GM21737 (cell line): ENCODE results near the gene SETD1A.

Experiments used
- ATAC-seq: cut with Tn5 transposase; IDR thresholded peaks from one replicate; pipeline ENCODE4 v1.9.1; 2021; ENCODE audit warnings: mild to moderate bottlenecking, moderate library complexity; ENCODE audit not compliant: unreplicated experiment

SETD1A gene

GRCh38 chr16:30980434-30980833 is 22.9 kb downstream of the SETD1A start:
- no peak for ATAC-seq

- no peak for ATAC-seq
Observed at GRCh38 chr16:30980959-30981358, 23.4 kb downstream of the SETD1A start.

- ATAC-seq, result no peak
Observed at GRCh38 chr16:30982548-30983288, 25.2 kb downstream of the SETD1A start.

- no peak for ATAC-seq
Observed at GRCh38 chr16:30983289-30983889, 25.8 kb downstream of the SETD1A start.

- no peak for ATAC-seq
Observed at GRCh38 chr16:30983898-30984610, 26.5 kb downstream of the SETD1A start.

GRCh38 chr16:30984669-30985400 is 27.3 kb downstream of the SETD1A start, which contains the start of gene HSD3B7:
Gene HSD3B7, plus strand, starts transcription at chr16:30985207. Its CDS starts 452 bp downstream, at chr16:30985659.
- ATAC-seq, result no peak

- no peak for ATAC-seq
Observed at GRCh38 chr16:30985401-30986128, 28.0 kb downstream of the SETD1A start.

GRCh38 chr16:30986129-30986991 is 28.8 kb downstream of the SETD1A start:
- no peak for ATAC-seq

- ATAC-seq, result no peak
Observed at GRCh38 chr16:30987581-30988190, 30.1 kb downstream of the SETD1A start.

GRCh38 chr16:30989469-30990047 is 32.0 kb downstream of the SETD1A start:
- ATAC-seq, result no peak

- ATAC-seq, result no peak
Observed at GRCh38 chr16:30990105-30990504, 32.6 kb downstream of the SETD1A start.

- no peak for ATAC-seq
Observed at GRCh38 chr16:30991052-30991451, 33.5 kb downstream of the SETD1A start.

GRCh38 chr16:30992276-30992780 is 34.8 kb downstream of the SETD1A start:
- ATAC-seq, result no peak

GRCh38 chr16:30992931-30993816 is 35.6 kb downstream of the SETD1A start:
- ATAC-seq, result no peak

- ATAC-seq, result no peak
Observed at GRCh38 chr16:30995927-30996323, 38.4 kb downstream of the SETD1A start.

- ATAC-seq, result no peak
Observed at GRCh38 chr16:30996324-30996984, 38.9 kb downstream of the SETD1A start.
